GM12878 (cell line): ENCODE measurements around the gene TMC5. TPM values are rescaled to one million over a fixed set of nuclear protein-coding genes. Genes with fewer than 3 reads are reported as not detected.

ENCODE experiments used
- MEF2B ChIP-seq: fragments of 450-650 bp; IDR thresholded peaks from 2 replicates; pipeline ENCODE4 v1.6.1; 2018; ENCODE audit warnings: mild to moderate bottlenecking, moderate library complexity; ENCODE audit not compliant: partially characterized antibody, poor library complexity, severe bottlenecking
- MTA3 ChIP-seq: IDR thresholded peaks from 2 replicates; pipeline ENCODE4 v1.6.1; 2012; ENCODE audit warnings: low read length, inconsistent platforms, borderline replicate concordance
- NR2F1 ChIP-seq: fragments of 450-650 bp; conservative IDR thresholded peaks from 2 replicates; pipeline ENCODE4 v1.6.1; 2017; ENCODE audit warnings: mild to moderate bottlenecking
- PAX5 ChIP-seq: IDR thresholded peaks from 2 replicates; pipeline ENCODE4 v1.6.1; 2011; ENCODE audit warnings: low read depth, low read length, borderline replicate concordance
- POLR2A ChIP-seq: IDR thresholded peaks from 2 replicates; pipeline ENCODE4 v1.6.1; 2011; ENCODE audit warnings: low read depth, mild to moderate bottlenecking, low read length
- REST ChIP-seq: IDR thresholded peaks from 2 replicates; pipeline ENCODE4 v1.6.1; 2012; ENCODE audit warnings: mild to moderate bottlenecking, low read depth, low read length
- SIN3A ChIP-seq: IDR thresholded peaks from 2 replicates; pipeline ENCODE4 v1.6.1; 2012; ENCODE audit warnings: low read depth, low read length, improper control_type of control experiment
- SIX5 ChIP-seq: IDR thresholded peaks from 2 replicates; pipeline ENCODE4 v1.6.1; 2011; ENCODE audit warnings: mild to moderate bottlenecking, low read depth, low read length, moderate library complexity; ENCODE audit not compliant: severe bottlenecking
- TCF12 ChIP-seq: IDR thresholded peaks from 2 replicates; pipeline ENCODE4 v1.6.1; 2011; ENCODE audit warnings: low read depth, mild to moderate bottlenecking, low read length
- TCF3 ChIP-seq: IDR thresholded peaks from 2 replicates; pipeline ENCODE4 v1.6.1; 2012; ENCODE audit warnings: low read depth, mild to moderate bottlenecking, low read length, borderline replicate concordance; ENCODE audit not compliant: insufficient read depth
- polyA plus RNA-seq, 11 experiments: library from polyadenylated mRNA; depleted of rRNA in 4 of 11; unstranded in 6 of 11; stranded (reverse) in 5 of 11; fragments of >200 nt; fragmentation: Nextera tagmentation in 4 of 11; fragmentation: Illumina TruSeq in 1 of 11; extraction: Ambion mirVana in 4 of 11; extraction: Trizol in 1 of 11; gene quantifications; 1 replicate in 1 of 11; 2 replicates in 10 of 11; pipeline versions ENCODE4 v1.2.1 to v1.2.3, GENCODE V29; 2011 to 2016; ENCODE audit warnings: inconsistent platforms in 2 of 11, missing spikeins in 2 of 11, low read depth in 1 of 11
- total RNA-seq, 4 experiments: library from RNA; depleted of rRNA in 3 of 4; stranded (reverse); fragments of >200 nt in 3 of 4; fragmentation: Illumina TruSeq in 1 of 4; extraction: Trizol in 1 of 4; gene quantifications; 2 replicates each; pipeline versions ENCODE4 v1.2.1 to v1.2.3, GENCODE V29; 2013 to 2021
- TF ChIP-seq, protein P1 (sequence below): IDR thresholded peaks from 2 replicates; pipeline ENCODE4 v1.6.1; 2012; ENCODE audit warnings: low read depth, low read length, improper control_type of control experiment
- TF ChIP-seq, protein P2 (sequence below): fragments of 450-650 bp; IDR thresholded peaks from 2 replicates; pipeline ENCODE4 v1.6.1; 2017; ENCODE audit warnings: low read depth, mild to moderate bottlenecking, moderate library complexity
- TF ChIP-seq, protein P3 (sequence below): fragments of 450-650 bp; IDR thresholded peaks from 2 replicates; pipeline ENCODE4 v1.6.1; 2016; ENCODE audit warnings: mild to moderate bottlenecking, moderate library complexity, borderline replicate concordance
- TF ChIP-seq, protein P4 (sequence below): fragments of 450-650 bp; IDR thresholded peaks from 2 replicates; pipeline ENCODE4 v1.6.1; 2018; ENCODE audit warnings: borderline replicate concordance, mild to moderate bottlenecking; ENCODE audit not compliant: partially characterized antibody
- TF ChIP-seq, protein P5 (sequence below): IDR thresholded peaks from 2 replicates; pipeline ENCODE4 v1.6.1; 2011; ENCODE audit warnings: low read depth, mild to moderate bottlenecking, low read length, moderate library complexity, borderline replicate concordance; ENCODE audit errors: extremely low read depth

TMC5 gene
- total and polyA plus RNA-seq, 10 of the 15 experiments (the other 5 are each of a cell fraction or from before 2014, with no cell fraction given) = 0.01 to 0.10 (median 0.07) TPM; not detected in 5

GRCh38 chr16:19523559-19524355, 106.1 kb downstream of the TMC5 start, which contains the start of gene CCP110 (continued):
- TF ChIP-seq REST = no peak
- TF ChIP-seq TCF12 = 0 out of 2 replicates have a peak, but pooled peaks have one; percentile 11
- TF ChIP-seq MEF2B = peak; percentile 23
- TF ChIP-seq, protein P1, sequence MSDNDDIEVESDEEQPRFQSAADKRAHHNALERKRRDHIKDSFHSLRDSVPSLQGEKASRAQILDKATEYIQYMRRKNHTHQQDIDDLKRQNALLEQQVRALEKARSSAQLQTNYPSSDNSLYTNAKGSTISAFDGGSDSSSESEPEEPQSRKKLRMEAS = peak; percentile 49; the same call in 1 of the 2 replicates
- TF ChIP-seq NR2F1 = no peak
- TF ChIP-seq, protein P2, sequence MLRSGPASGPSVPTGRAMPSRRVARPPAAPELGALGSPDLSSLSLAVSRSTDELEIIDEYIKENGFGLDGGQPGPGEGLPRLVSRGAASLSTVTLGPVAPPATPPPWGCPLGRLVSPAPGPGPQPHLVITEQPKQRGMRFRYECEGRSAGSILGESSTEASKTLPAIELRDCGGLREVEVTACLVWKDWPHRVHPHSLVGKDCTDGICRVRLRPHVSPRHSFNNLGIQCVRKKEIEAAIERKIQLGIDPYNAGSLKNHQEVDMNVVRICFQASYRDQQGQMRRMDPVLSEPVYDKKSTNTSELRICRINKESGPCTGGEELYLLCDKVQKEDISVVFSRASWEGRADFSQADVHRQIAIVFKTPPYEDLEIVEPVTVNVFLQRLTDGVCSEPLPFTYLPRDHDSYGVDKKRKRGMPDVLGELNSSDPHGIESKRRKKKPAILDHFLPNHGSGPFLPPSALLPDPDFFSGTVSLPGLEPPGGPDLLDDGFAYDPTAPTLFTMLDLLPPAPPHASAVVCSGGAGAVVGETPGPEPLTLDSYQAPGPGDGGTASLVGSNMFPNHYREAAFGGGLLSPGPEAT = no peak
- TF ChIP-seq, protein P3, sequence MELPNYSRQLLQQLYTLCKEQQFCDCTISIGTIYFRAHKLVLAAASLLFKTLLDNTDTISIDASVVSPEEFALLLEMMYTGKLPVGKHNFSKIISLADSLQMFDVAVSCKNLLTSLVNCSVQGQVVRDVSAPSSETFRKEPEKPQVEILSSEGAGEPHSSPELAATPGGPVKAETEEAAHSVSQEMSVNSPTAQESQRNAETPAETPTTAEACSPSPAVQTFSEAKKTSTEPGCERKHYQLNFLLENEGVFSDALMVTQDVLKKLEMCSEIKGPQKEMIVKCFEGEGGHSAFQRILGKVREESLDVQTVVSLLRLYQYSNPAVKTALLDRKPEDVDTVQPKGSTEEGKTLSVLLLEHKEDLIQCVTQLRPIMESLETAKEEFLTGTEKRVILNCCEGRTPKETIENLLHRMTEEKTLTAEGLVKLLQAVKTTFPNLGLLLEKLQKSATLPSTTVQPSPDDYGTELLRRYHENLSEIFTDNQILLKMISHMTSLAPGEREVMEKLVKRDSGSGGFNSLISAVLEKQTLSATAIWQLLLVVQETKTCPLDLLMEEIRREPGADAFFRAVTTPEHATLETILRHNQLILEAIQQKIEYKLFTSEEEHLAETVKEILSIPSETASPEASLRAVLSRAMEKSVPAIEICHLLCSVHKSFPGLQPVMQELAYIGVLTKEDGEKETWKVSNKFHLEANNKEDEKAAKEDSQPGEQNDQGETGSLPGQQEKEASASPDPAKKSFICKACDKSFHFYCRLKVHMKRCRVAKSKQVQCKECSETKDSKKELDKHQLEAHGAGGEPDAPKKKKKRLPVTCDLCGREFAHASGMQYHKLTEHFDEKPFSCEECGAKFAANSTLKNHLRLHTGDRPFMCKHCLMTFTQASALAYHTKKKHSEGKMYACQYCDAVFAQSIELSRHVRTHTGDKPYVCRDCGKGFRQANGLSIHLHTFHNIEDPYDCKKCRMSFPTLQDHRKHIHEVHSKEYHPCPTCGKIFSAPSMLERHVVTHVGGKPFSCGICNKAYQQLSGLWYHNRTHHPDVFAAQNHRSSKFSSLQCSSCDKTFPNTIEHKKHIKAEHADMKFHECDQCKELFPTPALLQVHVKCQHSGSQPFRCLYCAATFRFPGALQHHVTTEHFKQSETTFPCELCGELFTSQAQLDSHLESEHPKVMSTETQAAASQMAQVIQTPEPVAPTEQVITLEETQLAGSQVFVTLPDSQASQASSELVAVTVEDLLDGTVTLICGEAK = peak; percentile 87
- no peak for TF ChIP-seq MTA3
- TF ChIP-seq TCF3 = 0 out of 2 replicates have a peak, but pooled peaks have one; percentile 24
- TF ChIP-seq SIX5 = peak; percentile 100
- 0 out of 2 replicates have a peak, but pooled peaks have one; percentile 32 for TF ChIP-seq PAX5
- peak; percentile 87 for TF ChIP-seq POLR2A
- TF ChIP-seq SIN3A = peak; percentile 91
- TF ChIP-seq, protein P4, sequence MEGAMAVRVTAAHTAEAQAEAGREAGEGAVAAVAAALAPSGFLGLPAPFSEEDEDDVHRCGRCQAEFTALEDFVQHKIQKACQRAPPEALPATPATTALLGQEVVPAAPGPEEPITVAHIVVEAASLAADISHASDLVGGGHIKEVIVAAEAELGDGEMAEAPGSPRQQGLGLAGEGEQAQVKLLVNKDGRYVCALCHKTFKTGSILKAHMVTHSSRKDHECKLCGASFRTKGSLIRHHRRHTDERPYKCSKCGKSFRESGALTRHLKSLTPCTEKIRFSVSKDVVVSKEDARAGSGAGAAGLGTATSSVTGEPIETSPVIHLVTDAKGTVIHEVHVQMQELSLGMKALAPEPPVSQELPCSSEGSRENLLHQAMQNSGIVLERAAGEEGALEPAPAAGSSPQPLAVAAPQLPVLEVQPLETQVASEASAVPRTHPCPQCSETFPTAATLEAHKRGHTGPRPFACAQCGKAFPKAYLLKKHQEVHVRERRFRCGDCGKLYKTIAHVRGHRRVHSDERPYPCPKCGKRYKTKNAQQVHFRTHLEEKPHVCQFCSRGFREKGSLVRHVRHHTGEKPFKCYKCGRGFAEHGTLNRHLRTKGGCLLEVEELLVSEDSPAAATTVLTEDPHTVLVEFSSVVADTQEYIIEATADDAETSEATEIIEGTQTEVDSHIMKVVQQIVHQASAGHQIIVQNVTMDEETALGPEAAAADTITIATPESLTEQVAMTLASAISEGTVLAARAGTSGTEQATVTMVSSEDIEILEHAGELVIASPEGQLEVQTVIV = peak; percentile 54
- TF ChIP-seq, protein P5, sequence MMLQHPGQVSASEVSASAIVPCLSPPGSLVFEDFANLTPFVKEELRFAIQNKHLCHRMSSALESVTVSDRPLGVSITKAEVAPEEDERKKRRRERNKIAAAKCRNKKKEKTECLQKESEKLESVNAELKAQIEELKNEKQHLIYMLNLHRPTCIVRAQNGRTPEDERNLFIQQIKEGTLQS = no peak
